Suprapubic skin (tissue), 3 donors: Measurements from ENCODE around the gene THOC3.
"Not testable (repeated sequence)": the region's sequence is repeated elsewhere in the genome, so short reads cannot be mapped to it uniquely, and the experiment has no call there.

ENCODE experiments used
- CTCF ChIP-seq, 2 donors: fragments of 200-600 bp in 1 of 2; fragments of 450-650 bp in 1 of 2; sonication (generic) in 1 of 2; IDR thresholded peaks; one replicate each; pipeline ENCODE4 v1.5.1; 2016 to 2019; ENCODE audit warnings: antibody characterized with exemption in 2 of 2, mild to moderate bottlenecking in 1 of 2, moderate library complexity in 1 of 2
- POLR2AphosphoS5 ChIP-seq, 3 donors: sonication (generic); formaldehyde crosslinking; IDR thresholded peaks; one replicate each; pipeline ENCODE4 v1.6.1; 2017; ENCODE audit warnings: antibody characterized with exemption in 3 of 3

GRCh38 chr5:175938489-175938888 is 29.6 kb downstream of the THOC3 start:
- not testable (repeated sequence) for TF ChIP-seq CTCF, POLR2AphosphoS5 (IDR thresholded peaks at IDR 0.05)
